Stimulated activated CD4-positive, alpha-beta T cell treated with anti-CD3 and anti-CD28 coated beads, Interleukin-4, amount 100 ng/mL, for 24 hours (primary cell): ENCODE data around the gene SP1.
A peak's percentile ranks its signal among the peaks of the same experiment; 100 is the strongest.
"Not testable (repeated sequence)": the region's sequence is repeated elsewhere in the genome, so short reads cannot be mapped to it uniquely, and the experiment has no call there.

ENCODE experiments used
- DNase-seq: peaks from one replicate; pipeline ENCODE4 v3.0.0-alpha.2; 2020

Gene SP1

GRCh38 chr12:53414756-53415417, 34.9 kb downstream of the SP1 start:
- DNase-seq = no peak

GRCh38 chr12:53415752-53416389, 35.9 kb downstream of the SP1 start:
- DNase-seq = not testable (repeated sequence)

GRCh38 chr12:53417291-53417816, 37.4 kb downstream of the SP1 start:
- not testable (repeated sequence) for DNase-seq

- no peak for DNase-seq
Measured at GRCh38 chr12:53418221-53418620, 38.2 kb downstream of the SP1 start.

GRCh38 chr12:53419756-53420155, 39.8 kb downstream of the SP1 start:
- DNase-seq = no peak

- DNase-seq = not testable (repeated sequence)
Measured at GRCh38 chr12:53422247-53422646, 42.3 kb downstream of the SP1 start.

- no peak for DNase-seq
Measured at GRCh38 chr12:53423597-53423996, 43.6 kb downstream of the SP1 start, which contains the start of gene AMHR2. Gene AMHR2 (plus strand): TSS chr12:53423855. CDS start chr12:53423935, 80 bp downstream.

- DNase-seq = no peak
Measured at GRCh38 chr12:53424626-53425514, 44.9 kb downstream of the SP1 start.

- no peak for DNase-seq
Measured at GRCh38 chr12:53425515-53426150, 45.7 kb downstream of the SP1 start.

- DNase-seq = peak; percentile 60
Measured at GRCh38 chr12:53427905-53428594, 48.1 kb downstream of the SP1 start.

GRCh38 chr12:53428741-53429140, 48.8 kb downstream of the SP1 start:
- no peak for DNase-seq

- DNase-seq = no peak
Measured at GRCh38 chr12:53430116-53430515, 50.1 kb downstream of the SP1 start.

- DNase-seq = no peak
Measured at GRCh38 chr12:53431187-53431586, 51.2 kb downstream of the SP1 start.

- not testable (repeated sequence) for DNase-seq
Measured at GRCh38 chr12:53435326-53435725, 55.4 kb downstream of the SP1 start.

- not testable (repeated sequence) for DNase-seq
Measured at GRCh38 chr12:53439582-53439981, 59.6 kb downstream of the SP1 start.

GRCh38 chr12:53441040-53441833, 61.3 kb downstream of the SP1 start, which contains the start of gene PRR13:
Gene PRR13 (plus strand): TSS chr12:53441734. CDS start chr12:53442715, 981 bp downstream.
- DNase-seq = peak; percentile 99

GRCh38 chr12:53443955-53444354, 64.0 kb downstream of the SP1 start:
- DNase-seq = no peak

- not testable (repeated sequence) for DNase-seq
Measured at GRCh38 chr12:53444593-53445325, 64.8 kb downstream of the SP1 start.

GRCh38 chr12:53450936-53451335, 71.0 kb downstream of the SP1 start:
- DNase-seq = no peak

- peak; percentile 98 for DNase-seq
Measured at GRCh38 chr12:53451661-53452158, 71.7 kb downstream of the SP1 start, which contains the start of gene PCBP2. Gene PCBP2 (plus strand): TSS chr12:53452102. CDS start chr12:53454801, 2,699 bp downstream.
